GM06990 (cell line): ENCODE measurements around the gene GJB2.
"Not testable (repeated sequence)": the region's sequence is repeated elsewhere in the genome, so short reads cannot be mapped to it uniquely, and the experiment has no call there.

Source experiments
- DNase-seq: peaks from one replicate; pipeline ENCODE4 v3.0.0-alpha.2; 2011; ENCODE audit not compliant: insufficient read length; ENCODE audit errors: extremely low read depth
- H3K27me3 ChIP-seq: replicated peaks from 2 replicates; pipeline ENCODE4 v1.6.0; 2011; ENCODE audit warnings: low read length; ENCODE audit not compliant: control insufficient read depth, insufficient read depth
- H3K36me3 ChIP-seq: 2 replicates; pipeline ENCODE4 v1.5.1; 2011; ENCODE audit warnings: low read length; ENCODE audit not compliant: control insufficient read depth, insufficient read depth
- H3K4me3 ChIP-seq: replicated peaks from 2 replicates; pipeline ENCODE4 v1.5.1; 2011; ENCODE audit warnings: low read depth, mild to moderate bottlenecking, control low read depth, low read length
- CTCF ChIP-seq: IDR thresholded peaks from 2 replicates; pipeline ENCODE4 v1.5.1; 2011; ENCODE audit warnings: low read length, control low read depth, mild to moderate bottlenecking, inconsistent platforms; ENCODE audit not compliant: insufficient read depth, poor library complexity, severe bottlenecking

GJB2 gene

GRCh38 chr13:20161275-20161950 is 31.3 kb downstream of the GJB2 start:
- H3K27me3 ChIP-seq, result no peaks in the 10 kb centered on the region; the same call in 1 of the 2 replicates
- no peak for TF ChIP-seq CTCF
- DNase-seq, result peak; percentile 67
- H3K36me3 ChIP-seq, result no peaks in the 10 kb centered on the region
- peak overlapping the region; percentile 67 for H3K4me3 ChIP-seq

GRCh38 chr13:20160306-20161274 is 32.1 kb downstream of the GJB2 start, which contains the start of gene GJA3:
Gene GJA3 (minus strand): TSS chr13:20161052. CDS start chr13:20143288, 17,764 bp downstream.
- no peaks in the 10 kb centered on the region for H3K36me3 ChIP-seq
- peak within 1 kb of the TSS; percentile 67 for H3K4me3 ChIP-seq
- no peaks in the 10 kb centered on the region; the same call in 1 of the 2 replicates for H3K27me3 ChIP-seq
- no peak for TF ChIP-seq CTCF
- peak; percentile 66 for DNase-seq

- Histone ChIP-seq H3K27me3 (no peaks in the 10 kb centered on the region; the same call in 1 of the 2 replicates), H3K4me3 (no peak overlapping the region; the same call in 1 of the 2 replicates), H3K36me3 (no peaks in the 10 kb centered on the region)
- TF ChIP-seq CTCF, result no peak
- DNase-seq, result no peak
Measured at GRCh38 chr13:20159646-20160305, 33.0 kb downstream of the GJB2 start.

- Histone ChIP-seq H3K36me3 (no peaks in the 10 kb centered on the region), H3K27me3 (no peaks in the 10 kb centered on the region; the same call in 1 of the 2 replicates), H3K4me3 (no peak overlapping the region)
- TF ChIP-seq CTCF, result no peak
- no peak for DNase-seq
Measured at GRCh38 chr13:20157151-20157796, 35.5 kb downstream of the GJB2 start.

- H3K27me3 ChIP-seq, result no peaks in the 10 kb centered on the region; the same call in 1 of the 2 replicates
- no peak for TF ChIP-seq CTCF
- no peak overlapping the region for H3K4me3 ChIP-seq
- DNase-seq, result no peak
- H3K36me3 ChIP-seq, result no peaks in the 10 kb centered on the region
Measured at GRCh38 chr13:20156702-20157101, 36.0 kb downstream of the GJB2 start.

GRCh38 chr13:20153290-20153689 is 39.4 kb downstream of the GJB2 start:
- DNase-seq, H3K4me3 ChIP-seq: not testable (repeated sequence)

More at GRCh38 chr13:20153290-20153689, 39.4 kb downstream of the GJB2 start:
- not testable (repeated sequence) for H3K36me3 ChIP-seq, H3K27me3 ChIP-seq
